IMR-90 (cell line): ENCODE results near the gene RPS6KA4. TPM values are rescaled to one million over a fixed set of nuclear protein-coding genes. Genes with fewer than 3 reads are reported as not detected.

Experiments
- microRNA-seq, 2 experiments: library from miRNA; stranded (forward) in 1 of 2; unstranded in 1 of 2; fragments of 10-50 nt in 1 of 2; fragments of <30 nt in 1 of 2; gene quantifications in 1 of 2; microRNA quantifications in 1 of 2; one replicate each; pipeline versions ENCODE3 to v1.1.0; 2013 to 2020; ENCODE audit not compliant: insufficient read depth in 1 of 2, insufficient read length in 1 of 2, unreplicated experiment in 1 of 2
- polyA plus RNA-seq, 3 experiments: library from polyadenylated mRNA; depleted of rRNA; stranded (reverse); fragments of >200 nt; gene quantifications; 2 replicates each; pipeline ENCODE4 v1.2.3, GENCODE V29; 2012; ENCODE audit warnings: low replicate concordance in 1 of 3
- small RNA-seq, 5 experiments: library from RNA; depleted of rRNA; stranded (forward); fragments of <200 nt; gene quantifications; one replicate each; pipeline ENCODE3, GENCODE V24; 2012
- total RNA-seq: library from RNA; depleted of rRNA; stranded (reverse); fragments of >200 nt; gene quantifications from 2 replicates; pipeline ENCODE4 v1.2.3, GENCODE V29; 2012; rRNA removed

The RPS6KA4 gene
- total and polyA plus RNA-seq, 2 of the 4 experiments (the other 2 are of a cell fraction), result 38.8 to 52.9 TPM

Small RNA genes within 50 kb of the gene (microRNA-seq; reads per million reads assigned to microRNA genes)
- gene MIR1237 (0 to 6.9 reads per million in 2 experiments), gene MIR7155 (0 reads per million in 2 experiments)

Small RNA genes within 50 kb of the gene (small RNA-seq; reads per million reads assigned to genes)
- gene MIR1237 (0 to 2.4 (median 1.1) reads per million in 5 experiments), gene MIR7155 (0 to 1.5 (median 0) reads per million in 5 experiments)

Other genes with a start within 250 kb of the RPS6KA4 start
- gene MACROD1, start 193.0 kb upstream of the RPS6KA4 start, total RNA-seq, result 2.5 and 4.2 TPM in 2 replicates
- 9.3 and 10.9 TPM in 2 replicates for gene MACROD1, start 193.0 kb upstream of the RPS6KA4 start, polyA plus RNA-seq (2012; rRNA removed)
- 363 and 489 TPM in 2 replicates for gene STIP1, start 173.0 kb upstream of the RPS6KA4 start, total RNA-seq
- gene STIP1, start 173.0 kb upstream of the RPS6KA4 start, polyA plus RNA-seq (2012; rRNA removed), result 189 and 201 TPM in 2 replicates
- gene FERMT3, start 152.4 kb upstream of the RPS6KA4 start, total RNA-seq, result 0.36 and 0.56 TPM in 2 replicates
- 2.3 and 2.5 TPM in 2 replicates for gene FERMT3, start 152.4 kb upstream of the RPS6KA4 start, polyA plus RNA-seq (2012; rRNA removed)
- 43.0 and 81.9 TPM in 2 replicates for gene TRPT1, start 133.0 kb upstream of the RPS6KA4 start, total RNA-seq
- gene TRPT1, start 133.0 kb upstream of the RPS6KA4 start, polyA plus RNA-seq (2012; rRNA removed), result 63.2 and 64.2 TPM in 2 replicates
- gene NUDT22, start 132.9 kb upstream of the RPS6KA4 start, total RNA-seq, result 21.3 and 24.4 TPM in 2 replicates
- gene NUDT22, start 132.9 kb upstream of the RPS6KA4 start, polyA plus RNA-seq (2012; rRNA removed), result 44.6 and 55.3 TPM in 2 replicates
- gene DNAJC4, start 128.6 kb upstream of the RPS6KA4 start, total RNA-seq, result 2.2 and 3.9 TPM in 2 replicates
- 22.8 and 30.3 TPM in 2 replicates for gene DNAJC4, start 128.6 kb upstream of the RPS6KA4 start, polyA plus RNA-seq (2012; rRNA removed)
- gene VEGFB, start 124.6 kb upstream of the RPS6KA4 start, total RNA-seq, result 3.0 and 3.9 TPM in 2 replicates
- gene VEGFB, start 124.6 kb upstream of the RPS6KA4 start, polyA plus RNA-seq (2012; rRNA removed), result 23.9 and 25.1 TPM in 2 replicates
- gene FKBP2, start 118.1 kb upstream of the RPS6KA4 start, total RNA-seq, result 36.2 and 62.5 TPM in 2 replicates
- 68.6 and 76.4 TPM in 2 replicates for gene FKBP2, start 118.1 kb upstream of the RPS6KA4 start, polyA plus RNA-seq (2012; rRNA removed)
- 176 and 206 TPM in 2 replicates for gene PPP1R14B, start 112.2 kb upstream of the RPS6KA4 start, total RNA-seq
- gene PPP1R14B, start 112.2 kb upstream of the RPS6KA4 start, polyA plus RNA-seq (2012; rRNA removed), result 257 and 355 TPM in 2 replicates
- 24.9 and 26.9 TPM in 2 replicates for gene PLCB3, start 107.6 kb upstream of the RPS6KA4 start, total RNA-seq
- gene PLCB3, start 107.6 kb upstream of the RPS6KA4 start, polyA plus RNA-seq (2012; rRNA removed), result 23.9 and 25.9 TPM in 2 replicates
- 27.5 and 30.3 TPM in 2 replicates for gene BAD, start 74.5 kb upstream of the RPS6KA4 start, total RNA-seq
- gene BAD, start 74.5 kb upstream of the RPS6KA4 start, polyA plus RNA-seq (2012; rRNA removed), result 68.0 and 88.6 TPM in 2 replicates
- gene GPR137, start 73.3 kb upstream of the RPS6KA4 start, total RNA-seq, result 2.8 and 3.6 TPM in 2 replicates
- 26.0 and 31.8 TPM in 2 replicates for gene GPR137, start 73.3 kb upstream of the RPS6KA4 start, polyA plus RNA-seq (2012; rRNA removed)
- gene KCNK4, start 67.9 kb upstream of the RPS6KA4 start, total RNA-seq, result not detected in 2 replicates
- gene KCNK4, start 67.9 kb upstream of the RPS6KA4 start, polyA plus RNA-seq (2012; rRNA removed), result not detected in 2 replicates
- not detected in 2 replicates for gene CATSPERZ, start 58.8 kb upstream of the RPS6KA4 start, total RNA-seq
- not detected in 2 replicates for gene CATSPERZ, start 58.8 kb upstream of the RPS6KA4 start, polyA plus RNA-seq (2012; rRNA removed)
- gene ESRRA, start 53.6 kb upstream of the RPS6KA4 start, total RNA-seq, result 10.2 and 10.3 TPM in 2 replicates
- 15.0 and 15.8 TPM in 2 replicates for gene ESRRA, start 53.6 kb upstream of the RPS6KA4 start, polyA plus RNA-seq (2012; rRNA removed)
- 202 and 206 TPM in 2 replicates for gene TRMT112, start 41.6 kb upstream of the RPS6KA4 start, total RNA-seq
- 173 and 206 TPM in 2 replicates for gene TRMT112, start 41.6 kb upstream of the RPS6KA4 start, polyA plus RNA-seq (2012; rRNA removed)
- gene PRDX5, start 41.0 kb upstream of the RPS6KA4 start, total RNA-seq, result 120 and 160 TPM in 2 replicates
- gene PRDX5, start 41.0 kb upstream of the RPS6KA4 start, polyA plus RNA-seq (2012; rRNA removed), result 292 and 332 TPM in 2 replicates
- gene CCDC88B, start 19.0 kb upstream of the RPS6KA4 start, total RNA-seq, result 1.3 and 1.7 TPM in 2 replicates
- 2.5 and 3.1 TPM in 2 replicates for gene CCDC88B, start 19.0 kb upstream of the RPS6KA4 start, polyA plus RNA-seq (2012; rRNA removed)
- gene SLC22A11, start 196.8 kb downstream of the RPS6KA4 start, total RNA-seq, result not detected in 2 replicates
- gene SLC22A11, start 196.8 kb downstream of the RPS6KA4 start, polyA plus RNA-seq (2012; rRNA removed), result not detected in 2 replicates
- gene SLC22A12, start 232.1 kb downstream of the RPS6KA4 start, total RNA-seq, result not detected in 2 replicates
- gene SLC22A12, start 232.1 kb downstream of the RPS6KA4 start, polyA plus RNA-seq (2012; rRNA removed), result not detected in 2 replicates